Measurements from ENCODE around the gene AP4S1. TPM values are rescaled to one million over a fixed set of nuclear protein-coding genes. Genes with fewer than 3 reads are reported as not detected.

The AP4S1 gene
- total RNA-seq, 2 donors from 2014 or later, result 7.8 to 10.6 TPM

DNA sequence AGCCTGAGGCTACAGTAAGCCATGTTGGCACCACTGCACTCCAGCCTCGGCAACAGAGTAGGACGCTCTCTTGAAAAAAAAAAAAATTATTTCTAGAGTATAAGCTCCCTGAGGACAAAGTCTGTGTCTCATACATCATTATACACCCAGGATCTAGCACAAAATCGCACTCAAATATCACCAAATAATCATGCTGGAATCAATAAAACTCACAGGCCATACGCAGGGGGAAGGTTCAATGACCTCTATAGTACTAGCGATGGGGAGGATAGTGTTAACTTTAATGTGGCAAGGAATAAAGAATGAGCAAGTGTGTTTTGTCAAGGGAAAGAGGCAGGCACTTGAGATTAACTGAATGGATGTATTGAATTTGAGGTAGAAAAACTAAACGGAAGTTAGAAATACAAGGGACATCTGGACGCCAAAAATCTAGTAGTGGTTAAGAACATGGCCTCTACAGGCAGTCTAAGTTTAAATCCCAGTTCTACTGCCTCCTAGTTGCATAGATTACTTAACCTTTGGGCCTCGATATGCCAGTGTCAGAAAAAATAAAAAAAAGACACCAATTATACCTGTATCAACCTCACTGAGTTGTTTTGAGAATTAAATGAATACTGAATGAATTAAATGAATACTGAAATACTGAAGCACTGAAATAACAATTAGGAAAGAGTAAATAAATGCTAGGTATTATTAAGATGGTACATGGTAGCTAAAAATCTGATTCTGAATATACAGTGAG lies 4.4 kb upstream of the AP4S1 start:
- DNase-seq (ENCODE audit: low spot score), result no peak
- H3K9me3 Mint-ChIP-seq, result no peaks in the 10 kb centered on the region
- no peak for ATAC-seq
- H3K27me3 Mint-ChIP-seq, result no peaks in the 10 kb centered on the region
- H3K4me3 Mint-ChIP-seq, result no peak overlapping the region
- H3K36me3 Mint-ChIP-seq, result peaks cover 6% of the 10 kb centered on the region
- H3K27ac Mint-ChIP-seq, result no peak overlapping the region
- H3K4me1 Mint-ChIP-seq (ENCODE audit: low read depth in 2 of 2), result peaks cover 22 to 31% of the 10 kb centered on the region in 2 donors

DNA sequence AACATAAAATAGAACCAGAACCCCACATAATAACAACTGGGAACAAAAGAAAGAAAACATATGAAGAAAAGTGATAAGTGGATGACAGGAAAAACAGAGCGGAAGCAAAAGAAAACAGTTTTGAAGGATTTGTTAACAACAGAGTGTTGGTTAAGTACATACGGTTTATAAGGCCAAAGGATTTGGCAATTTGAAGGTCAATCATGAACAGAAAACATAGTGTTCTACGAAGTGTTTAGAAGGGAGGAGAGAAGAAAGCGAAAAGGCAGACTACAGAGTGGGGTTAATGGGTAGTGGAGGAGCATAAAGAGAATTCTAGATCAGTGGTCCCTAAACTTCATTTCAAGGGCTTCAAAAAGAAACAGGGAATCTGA lies 3.9 kb upstream of the AP4S1 start:
- Mint-ChIP-seq H3K4me1 (ENCODE audit: low read depth in 2 of 2) (peaks cover 22 to 28% of the 10 kb centered on the region in 2 donors), H3K4me3 (no peak overlapping the region), H3K27me3 (no peaks in the 10 kb centered on the region), H3K27ac (no peak overlapping the region), H3K9me3 (no peaks in the 10 kb centered on the region), H3K36me3 (peaks cover 6% of the 10 kb centered on the region)
- ATAC-seq, result no peak
- DNase-seq (ENCODE audit: low spot score), result no peak

DNA sequence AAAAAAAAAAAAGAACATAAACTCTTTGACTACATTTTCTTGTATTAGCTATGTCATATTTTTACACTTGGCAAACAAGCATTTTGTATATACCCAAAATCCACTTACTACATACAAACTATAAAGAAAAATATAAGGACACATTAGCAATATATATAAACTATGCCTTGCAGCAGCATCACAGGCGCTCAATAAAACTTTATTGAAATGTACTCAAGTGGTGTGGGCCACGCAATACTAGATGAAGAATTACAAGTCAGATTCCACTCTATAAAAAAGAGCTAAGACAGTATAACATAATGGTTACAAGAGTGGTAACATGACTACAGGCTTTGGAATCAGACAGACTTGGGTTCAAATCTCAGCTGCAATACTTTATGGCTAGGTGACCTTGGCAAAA lies 3.1 kb upstream of the AP4S1 start:
- Mint-ChIP-seq H3K4me1 (ENCODE audit: low read depth in 2 of 2) (peaks cover 29 to 33% of the 10 kb centered on the region in 2 donors), H3K4me3 (no peak overlapping the region), H3K27me3 (no peaks in the 10 kb centered on the region), H3K27ac (no peak overlapping the region), H3K36me3 (peaks cover 6% of the 10 kb centered on the region), H3K9me3 (no peaks in the 10 kb centered on the region)
- DNase-seq (ENCODE audit: low spot score), result no peak
- no peak for ATAC-seq

DNA sequence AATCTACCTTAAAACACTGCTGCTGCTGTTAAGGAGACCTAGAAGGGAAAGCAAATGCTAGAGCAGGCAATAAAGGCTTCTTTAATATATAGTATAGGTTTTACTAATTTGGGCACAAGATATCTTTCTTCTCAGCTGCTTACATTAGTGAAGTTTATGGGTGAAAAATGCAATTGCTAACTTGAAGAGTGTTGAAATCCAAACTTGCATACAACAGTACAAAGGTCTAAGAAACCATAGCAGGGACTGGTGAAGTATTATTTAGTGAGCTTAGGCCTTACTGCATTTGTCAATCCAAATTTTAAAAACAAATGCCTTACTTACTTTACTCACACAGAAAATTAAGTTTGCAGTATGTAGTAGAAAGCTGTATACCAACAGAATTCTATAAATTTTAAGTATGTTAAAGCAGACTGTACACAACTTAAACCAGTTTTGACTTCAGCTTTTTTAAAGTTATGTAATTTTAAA lies 1.4 kb upstream of the AP4S1 start:
- Mint-ChIP-seq H3K27me3 (no peaks in the 10 kb centered on the region), H3K4me1 (ENCODE audit: low read depth in 2 of 2) (peaks cover 31% of the 10 kb centered on the region in 2 donors), H3K9me3 (no peaks in the 10 kb centered on the region), H3K27ac (peak overlapping the region in 1 of 2 donors; percentile 3), H3K36me3 (peaks cover 6% of the 10 kb centered on the region), H3K4me3 (peak overlapping the region; percentile 91)
- ATAC-seq, result no peak
- no peak for DNase-seq (ENCODE audit: low spot score)

DNA sequence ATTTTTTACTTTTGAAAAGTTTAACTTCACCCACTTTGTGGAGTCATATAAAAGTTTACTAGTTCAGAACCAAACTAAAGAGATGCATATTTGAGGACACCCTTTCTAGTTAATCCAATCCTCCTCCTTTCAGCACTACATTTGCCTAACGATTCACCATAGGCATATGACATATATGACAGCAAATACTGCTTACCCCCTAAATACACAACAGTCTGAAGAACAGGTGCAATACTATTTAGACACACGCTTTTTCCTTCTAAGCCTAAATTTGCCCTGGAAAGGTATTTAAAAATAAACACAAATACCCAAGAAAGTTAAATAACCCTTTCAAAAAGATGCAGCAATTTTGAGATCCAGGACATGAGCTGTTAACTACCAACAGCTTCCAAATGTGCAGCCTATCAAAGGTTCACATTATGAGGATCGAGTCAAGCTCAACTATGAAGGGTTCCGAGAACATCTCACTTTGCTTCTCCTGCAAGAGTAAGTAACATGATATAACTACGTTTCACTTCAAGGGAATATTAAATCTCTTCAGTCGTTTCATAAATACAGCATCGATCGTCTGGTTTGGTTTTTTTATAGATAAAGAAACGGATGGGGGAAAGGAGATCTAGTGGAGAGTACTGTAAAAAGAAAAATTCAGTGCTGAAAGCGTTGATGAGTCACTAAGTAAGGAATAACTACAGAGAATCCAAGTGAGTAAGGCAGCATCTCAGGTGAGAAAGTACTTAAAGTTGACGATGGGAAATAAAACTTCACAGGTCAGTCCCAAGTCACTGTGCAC lies 677 bp upstream of the AP4S1 start:
- H3K4me1 Mint-ChIP-seq (ENCODE audit: low read depth in 2 of 2), result peaks cover 34 to 36% of the 10 kb centered on the region in 2 donors
- ATAC-seq (no peak), DNase-seq (ENCODE audit: low spot score) (no peak)
- H3K36me3 Mint-ChIP-seq, result peaks cover 6% of the 10 kb centered on the region
- peak overlapping the region; percentile 79 to 94 for H3K27ac Mint-ChIP-seq
- H3K9me3 Mint-ChIP-seq, result no peaks in the 10 kb centered on the region
- H3K4me3 Mint-ChIP-seq, result peak overlapping the region; percentile 91
- no peaks in the 10 kb centered on the region for H3K27me3 Mint-ChIP-seq

DNA sequence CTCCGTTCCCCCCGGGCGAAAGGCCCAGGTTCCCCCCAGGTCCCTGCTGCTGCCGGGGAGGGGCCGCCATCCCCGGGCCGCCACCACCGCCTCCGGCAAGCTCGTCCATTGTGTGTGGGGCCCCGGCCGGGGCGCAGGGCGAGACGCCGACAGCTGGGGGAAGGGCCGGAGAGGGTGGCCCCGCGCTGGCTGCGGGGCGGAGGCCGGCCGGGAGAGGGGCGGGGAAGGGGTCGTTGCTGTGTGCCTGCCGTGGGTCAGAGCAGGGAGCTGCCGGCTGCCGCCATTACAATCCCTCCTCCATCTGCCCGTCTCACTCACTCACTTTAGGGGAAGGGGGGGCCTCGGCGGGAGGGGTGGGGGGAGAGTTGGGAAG lies 614 bp downstream of the AP4S1 start, which contains the start of gene STRN3:
Gene STRN3 (minus strand): TSS at position 303 of the 373 bp plus-strand sequence. CDS start 194 bp downstream, at position 109.
- Mint-ChIP-seq H3K9me3 (no peaks in the 10 kb centered on the region), H3K4me3 (peak within 1 kb of the TSS; percentile 98), H3K4me1 (ENCODE audit: low read depth in 2 of 2) (peaks cover 30 to 36% of the 10 kb centered on the region in 2 donors), H3K27ac (peak within 1 kb of the TSS; percentile 94 to 96), H3K36me3 (peaks cover 6% of the 10 kb centered on the region), H3K27me3 (no peaks in the 10 kb centered on the region)
- ATAC-seq, result peak; percentile 68 to 77
- DNase-seq (ENCODE audit: low spot score), result no peak

DNA sequence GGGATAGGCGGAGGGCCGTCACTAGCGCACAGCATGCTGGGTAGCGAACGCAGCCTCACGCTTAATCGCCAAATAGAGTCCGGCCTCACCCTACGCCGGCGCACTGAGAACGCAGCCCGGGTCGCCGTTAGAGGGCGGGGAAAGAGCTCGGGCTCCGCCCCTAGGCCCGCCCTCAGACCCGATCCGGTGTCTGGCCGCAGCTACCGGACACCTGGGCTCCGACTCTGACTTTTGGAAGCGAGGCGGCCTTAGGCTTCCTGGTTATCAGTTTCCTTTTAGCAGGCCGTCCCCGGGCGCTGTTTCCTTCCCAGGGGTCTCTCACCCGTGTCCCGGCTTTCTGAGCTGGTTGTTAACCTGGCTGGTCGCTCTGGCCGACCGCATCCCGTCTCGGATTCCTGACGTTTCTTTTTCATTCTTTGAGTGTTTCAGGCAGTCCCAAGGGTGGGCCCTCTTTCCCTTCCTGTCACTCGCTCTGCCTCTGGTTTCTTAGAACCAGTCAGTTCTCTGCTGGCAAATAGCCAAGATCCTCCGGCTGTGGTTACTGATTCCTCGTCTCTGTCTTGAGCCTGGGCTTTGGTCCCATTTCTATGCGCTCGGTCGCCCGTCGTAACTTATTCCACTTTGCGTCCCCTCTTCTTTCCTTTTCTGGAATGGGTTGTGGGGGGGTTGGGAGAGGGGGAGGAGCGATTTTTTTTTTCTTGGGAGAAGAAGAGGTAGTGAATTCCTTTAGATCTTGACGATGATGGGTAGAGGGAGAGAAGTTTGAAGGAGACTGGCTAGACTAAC lies 1.2 kb downstream of the AP4S1 start:
- peaks cover under 1% of the 10 kb centered on the region for H3K36me3 Mint-ChIP-seq
- ATAC-seq (peak; percentile 99), DNase-seq (ENCODE audit: low spot score) (peak; percentile 94)
- H3K4me1 Mint-ChIP-seq (ENCODE audit: low read depth in 2 of 2), result peaks cover 27 to 34% of the 10 kb centered on the region in 2 donors
- H3K9me3 Mint-ChIP-seq, result no peaks in the 10 kb centered on the region
- H3K4me3 Mint-ChIP-seq, result peak overlapping the region; percentile 98
- peak overlapping the region; percentile 94 to 96 for H3K27ac Mint-ChIP-seq
- no peaks in the 10 kb centered on the region for H3K27me3 Mint-ChIP-seq

DNA sequence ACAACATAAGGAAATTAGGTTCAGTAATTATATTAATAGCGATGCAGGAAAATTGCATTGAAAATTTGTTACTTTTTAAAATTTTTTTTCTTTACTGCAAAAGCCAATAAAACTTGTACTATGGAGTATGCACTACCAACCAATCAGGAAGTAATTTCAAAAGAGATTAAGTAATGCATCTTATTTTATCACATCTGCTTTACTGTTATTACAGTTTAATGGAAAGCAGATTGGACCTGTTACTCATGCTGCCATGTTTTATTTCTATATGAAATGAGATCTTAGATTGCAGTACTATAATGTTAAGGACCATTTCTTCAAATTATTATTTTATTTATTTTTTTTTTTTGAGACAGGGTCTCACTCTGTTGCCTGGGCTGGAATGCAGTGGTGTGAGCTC lies 2.4 kb downstream of the AP4S1 start:
- no peaks in the 10 kb centered on the region for H3K9me3 Mint-ChIP-seq
- H3K27ac Mint-ChIP-seq, result no peak overlapping the region
- no peaks in the 10 kb centered on the region for H3K36me3 Mint-ChIP-seq
- peaks cover 26 to 35% of the 10 kb centered on the region in 2 donors for H3K4me1 Mint-ChIP-seq (ENCODE audit: low read depth in 2 of 2)
- H3K4me3 Mint-ChIP-seq, result no peak overlapping the region
- DNase-seq (ENCODE audit: low spot score), result no peak
- no peaks in the 10 kb centered on the region for H3K27me3 Mint-ChIP-seq
- no peak for ATAC-seq

DNA sequence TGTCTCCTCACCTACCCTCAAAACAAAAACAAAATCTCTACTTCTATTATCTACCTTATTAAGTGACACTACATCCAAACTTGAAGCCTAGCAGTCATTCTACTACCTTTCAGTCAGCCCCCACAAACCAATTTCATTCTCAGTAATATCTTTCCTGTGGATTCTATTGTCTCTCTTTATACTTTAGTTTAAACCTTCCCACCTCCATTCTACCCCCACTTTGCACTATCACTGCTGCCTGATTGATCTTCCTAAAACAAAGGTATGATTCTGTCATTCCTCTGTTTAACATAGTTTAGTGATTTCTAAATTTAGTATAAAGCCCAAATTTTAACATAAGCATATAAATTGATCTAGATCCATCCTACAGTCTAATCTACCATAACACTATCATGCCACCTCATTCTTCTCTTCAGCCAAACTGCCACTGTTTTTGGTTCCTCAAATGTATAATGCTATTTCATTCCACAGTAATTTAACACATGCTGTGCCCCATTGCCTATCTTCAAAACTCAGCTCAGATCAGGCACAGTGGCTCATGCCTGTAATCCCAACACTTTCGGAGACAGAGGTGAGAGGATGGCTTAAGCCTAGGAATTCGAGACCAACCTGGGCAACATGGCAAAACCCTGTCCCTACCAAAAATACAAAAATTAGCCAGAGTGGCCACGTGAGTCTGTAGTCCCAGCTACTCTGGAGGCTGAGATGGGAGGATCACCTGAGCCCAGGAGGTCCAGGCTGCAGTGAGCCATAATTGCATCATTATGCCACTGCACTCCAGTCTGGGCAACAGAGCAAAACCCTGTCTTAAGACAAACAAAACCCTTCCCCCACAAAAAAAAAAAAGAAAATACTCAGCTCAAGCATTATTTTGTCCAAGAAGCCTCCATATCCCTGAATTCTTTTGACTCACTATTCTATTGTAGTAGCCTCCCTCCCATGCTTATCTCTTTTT lies 3.8 kb downstream of the AP4S1 start:
- DNase-seq (ENCODE audit: low spot score) (no peak), ATAC-seq (no peak)
- no peaks in the 10 kb centered on the region for H3K9me3 Mint-ChIP-seq
- H3K27me3 Mint-ChIP-seq, result no peaks in the 10 kb centered on the region
- H3K27ac Mint-ChIP-seq, result peak overlapping the region in 1 of 2 donors; percentile 20
- no peak overlapping the region for H3K4me3 Mint-ChIP-seq
- H3K4me1 Mint-ChIP-seq (ENCODE audit: low read depth in 2 of 2), result peaks cover 19 to 29% of the 10 kb centered on the region in 2 donors
- H3K36me3 Mint-ChIP-seq, result no peaks in the 10 kb centered on the region

DNA sequence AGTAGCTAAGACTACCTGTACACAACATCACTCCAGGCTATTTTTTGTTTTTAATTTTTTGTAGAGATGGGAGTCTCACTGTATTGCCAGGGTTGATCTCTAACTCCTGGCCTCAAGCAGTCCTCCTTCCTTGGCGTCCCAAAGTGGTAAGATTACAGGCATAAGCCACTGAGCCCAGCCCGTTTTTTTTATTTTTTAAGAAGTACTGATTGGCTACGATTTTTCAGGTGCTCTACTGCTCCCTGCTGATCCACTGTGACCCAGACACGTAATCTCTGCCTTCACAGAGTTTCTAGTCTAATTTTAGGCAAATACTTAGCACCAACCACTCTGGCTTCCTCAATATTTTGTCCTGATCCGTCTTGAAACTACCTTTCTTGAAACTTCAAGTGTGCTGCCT lies 5.0 kb downstream of the AP4S1 start:
- ATAC-seq, result no peak
- no peaks in the 10 kb centered on the region for H3K27me3 Mint-ChIP-seq
- peaks cover 11 to 20% of the 10 kb centered on the region in 2 donors for H3K4me1 Mint-ChIP-seq (ENCODE audit: low read depth in 2 of 2)

DNA sequence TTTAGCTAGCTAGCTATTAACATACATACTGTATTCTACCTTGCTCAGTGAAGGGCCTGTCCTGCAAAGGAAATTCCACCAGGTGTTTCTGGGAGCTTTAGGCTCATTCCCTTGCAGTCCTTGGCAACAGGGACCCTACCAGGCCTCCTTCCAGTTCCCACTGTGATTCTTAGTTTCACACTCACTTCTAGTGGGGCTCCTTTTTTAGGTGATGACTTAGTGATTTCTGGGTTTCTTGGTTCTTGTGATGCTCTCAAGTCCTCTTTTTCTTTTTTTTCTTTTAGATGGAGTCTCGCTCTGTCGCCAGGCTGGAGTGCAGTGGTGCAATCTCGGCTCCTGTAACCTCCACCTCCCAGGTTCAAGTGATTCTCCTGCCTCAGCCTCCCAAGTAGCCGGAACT lies 11.1 kb downstream of the AP4S1 start:
- ATAC-seq, result no peak
- Mint-ChIP-seq H3K27me3 (no peaks in the 10 kb centered on the region), H3K9me3 (no peaks in the 10 kb centered on the region), H3K4me3 (no peak overlapping the region), H3K36me3 (no peaks in the 10 kb centered on the region), H3K27ac (no peak overlapping the region), H3K4me1 (ENCODE audit: low read depth in 2 of 2) (peaks cover 0 to 4% of the 10 kb centered on the region in 2 donors)
- no peak for DNase-seq (ENCODE audit: low spot score)

More for the DNA sequence above, 5.0 kb downstream of the AP4S1 start:
- no peaks in the 10 kb centered on the region for H3K9me3 Mint-ChIP-seq
- no peak for DNase-seq (ENCODE audit: low spot score)
- no peak overlapping the region for H3K27ac Mint-ChIP-seq
- no peak overlapping the region for H3K4me3 Mint-ChIP-seq
- H3K36me3 Mint-ChIP-seq, result no peaks in the 10 kb centered on the region

DNA sequence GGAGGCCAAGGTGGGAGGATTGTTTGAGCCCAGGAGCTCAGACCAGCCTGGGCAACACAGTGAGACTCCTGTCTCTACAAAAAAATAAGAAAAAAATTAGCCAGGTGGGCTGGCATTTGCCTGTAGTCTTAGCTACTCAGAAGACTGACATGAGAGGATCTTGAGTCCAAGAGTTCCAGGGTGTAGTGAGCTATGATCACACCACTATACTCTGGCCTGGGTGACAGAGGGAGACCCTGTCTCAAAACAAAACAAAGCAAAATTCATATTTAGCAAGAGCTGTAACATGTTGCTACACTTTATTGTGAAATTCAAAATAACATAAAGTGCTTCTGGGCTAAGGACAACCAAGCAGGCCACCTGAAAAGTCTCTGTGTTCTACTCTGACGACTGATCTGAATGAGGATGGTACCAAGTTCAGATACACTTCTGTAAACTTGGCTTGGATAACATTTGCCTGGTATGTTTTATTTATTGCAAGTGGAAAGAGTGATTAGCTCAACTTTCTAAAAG lies 12.3 kb downstream of the AP4S1 start:
- no peak for ATAC-seq
- no peaks in the 10 kb centered on the region for H3K27me3 Mint-ChIP-seq
- no peak overlapping the region for H3K4me3 Mint-ChIP-seq
- H3K9me3 Mint-ChIP-seq, result no peaks in the 10 kb centered on the region
- no peaks in the 10 kb centered on the region for H3K4me1 Mint-ChIP-seq (ENCODE audit: low read depth in 2 of 2)
- H3K27ac Mint-ChIP-seq, result no peak overlapping the region
- no peak for DNase-seq (ENCODE audit: low spot score)
- H3K36me3 Mint-ChIP-seq, result no peaks in the 10 kb centered on the region

All from natural killer cell treated with Interleukin-12 subunit alpha and Interleukin-12 subunit beta and Interleukin-15 and Interleukin-18, amount 100 ng/mL, for 72 hours (primary cell).